GM19025 (cell line): ENCODE measurements around the gene CDC42.
"Not testable (repeated sequence)": the region's sequence is repeated elsewhere in the genome, so short reads cannot be mapped to it uniquely, and the experiment has no call there.

ENCODE experiments used
- ATAC-seq: cut with Tn5 transposase; IDR thresholded peaks from one replicate; pipeline ENCODE4 v1.9.1; 2021; ENCODE audit warnings: mild to moderate bottlenecking, low read depth, moderate library complexity; ENCODE audit not compliant: unreplicated experiment

The CDC42 gene

DNA sequence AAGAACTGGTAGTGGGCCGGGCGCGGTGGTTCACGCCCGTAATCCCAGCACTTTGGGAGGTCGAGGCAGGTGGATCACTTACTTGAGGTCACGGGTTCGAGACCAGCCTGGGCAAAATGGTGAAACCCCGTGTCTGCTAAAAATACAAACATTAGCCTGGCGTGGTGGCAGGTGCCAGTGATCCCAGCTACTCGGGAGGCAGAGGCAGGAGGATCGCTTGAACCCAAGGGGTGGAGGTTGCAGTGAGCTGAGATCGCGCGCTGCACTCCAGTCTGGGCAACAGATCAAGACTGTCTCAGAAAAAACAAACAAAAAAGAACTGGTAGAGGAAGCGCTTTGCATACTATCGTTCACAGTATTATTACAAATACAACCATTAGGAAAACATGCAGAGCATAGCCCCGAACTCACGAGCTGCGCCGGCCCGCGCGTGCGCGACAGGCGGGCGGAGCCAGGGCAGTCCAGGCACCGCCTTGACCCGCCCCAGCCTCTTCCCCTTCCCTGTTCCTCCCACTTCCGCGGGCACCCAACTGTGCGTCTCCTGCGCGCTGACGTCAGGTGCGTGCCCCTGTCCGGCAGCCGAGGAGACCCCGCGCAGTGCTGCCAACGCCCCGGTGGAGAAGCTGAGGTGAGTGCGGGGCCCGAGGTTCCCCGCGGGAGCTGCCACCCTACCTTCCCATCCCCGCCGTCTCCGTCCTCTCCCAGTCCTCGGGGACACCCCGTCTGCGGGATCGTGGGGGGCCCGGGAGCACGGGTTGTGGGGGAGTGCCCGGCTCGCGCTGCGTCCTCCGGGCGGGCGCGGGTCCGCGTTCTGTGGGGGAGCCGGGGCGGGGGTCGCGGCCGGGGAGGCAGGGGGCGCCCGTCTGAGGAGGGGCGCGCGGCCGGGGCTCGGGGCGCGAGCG is at the start of gene CDC42:
CDC42 (plus strand) TSS at position 595 of the 902 bp plus-strand sequence. CDS start 25,770 bp downstream, outside the sequence.
- ATAC-seq = peak; percentile 78

DNA sequence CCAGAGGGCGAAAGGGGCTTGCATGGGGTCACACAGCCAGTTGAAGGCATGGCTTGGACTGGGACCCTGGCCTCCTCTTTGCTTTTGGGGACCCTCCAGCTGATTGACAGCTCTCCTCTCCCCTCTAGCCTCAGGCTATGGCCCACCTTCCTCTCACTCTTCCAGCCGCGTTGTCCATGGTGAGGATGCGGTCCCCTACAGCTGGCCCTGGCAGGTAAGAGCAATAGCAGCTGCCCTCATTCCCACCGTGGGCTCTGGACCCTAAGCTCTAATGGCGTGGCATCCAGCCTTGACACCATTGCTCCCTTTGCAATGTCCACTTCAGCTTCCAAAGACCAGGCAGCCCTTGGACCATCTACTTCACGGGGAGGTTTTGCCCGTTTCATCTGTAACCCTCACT is 49.6 kb upstream of the CDC42 start:
- ATAC-seq = not testable (repeated sequence)

DNA sequence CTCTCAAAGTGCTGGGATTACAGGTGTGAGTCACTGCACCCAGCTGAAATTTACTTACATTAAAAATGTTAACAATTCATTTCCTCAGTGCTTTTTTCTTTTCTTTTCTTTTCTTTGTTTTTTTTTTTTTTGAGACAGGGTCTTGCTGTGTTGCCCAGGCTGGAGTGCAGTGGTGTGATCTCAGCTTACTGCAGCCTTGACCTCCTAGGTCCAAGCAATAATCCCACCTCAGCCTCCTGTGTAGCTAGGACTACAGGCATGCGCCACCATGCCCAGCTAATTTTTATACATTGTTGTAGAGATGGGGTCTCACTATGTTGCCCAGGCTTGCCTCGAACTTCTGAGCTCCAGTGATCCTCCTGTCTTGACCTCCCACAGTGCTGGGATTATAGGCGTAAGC is 48.5 kb upstream of the CDC42 start:
- ATAC-seq = not testable (repeated sequence)

DNA sequence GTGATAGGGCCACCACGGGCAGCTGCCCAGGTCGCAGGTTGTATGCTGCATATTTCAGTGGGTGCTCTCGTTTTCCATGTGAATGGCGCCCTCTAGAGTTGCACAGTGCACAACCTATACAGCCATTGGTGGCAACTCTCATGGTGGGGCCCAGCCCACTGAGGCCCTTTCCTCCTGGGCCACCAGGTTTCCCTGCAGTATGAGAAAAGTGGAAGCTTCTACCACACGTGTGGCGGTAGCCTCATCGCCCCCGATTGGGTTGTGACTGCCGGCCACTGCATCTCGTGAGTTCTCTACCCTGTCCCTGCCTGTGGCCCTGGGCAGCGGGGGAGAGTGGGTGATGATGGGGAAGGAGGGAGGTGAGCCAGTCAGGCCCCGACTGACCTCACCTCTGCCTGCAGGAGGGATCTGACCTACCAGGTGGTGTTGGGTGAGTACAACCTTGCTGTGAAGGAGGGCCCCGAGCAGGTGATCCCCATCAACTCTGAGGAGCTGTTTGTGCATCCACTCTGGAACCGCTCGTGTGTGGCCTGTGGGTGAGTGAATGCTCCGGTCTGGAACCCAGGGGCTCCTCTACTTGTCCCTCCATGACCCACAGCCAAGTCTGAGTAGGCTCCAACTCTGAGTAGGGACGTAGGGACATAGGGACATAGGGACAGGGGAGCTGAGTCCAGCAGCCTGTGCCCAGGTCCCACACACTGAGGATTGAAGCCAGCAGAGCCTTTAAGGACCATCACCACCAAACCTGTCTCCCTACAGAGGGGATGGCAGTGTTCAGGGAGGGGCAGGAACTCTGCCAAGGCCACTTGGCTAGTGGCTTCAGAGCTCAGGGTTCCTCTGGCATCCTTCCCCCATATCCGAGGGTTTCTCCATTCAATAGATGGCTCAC is 47.0 kb upstream of the CDC42 start:
- ATAC-seq = not testable (repeated sequence)

DNA sequence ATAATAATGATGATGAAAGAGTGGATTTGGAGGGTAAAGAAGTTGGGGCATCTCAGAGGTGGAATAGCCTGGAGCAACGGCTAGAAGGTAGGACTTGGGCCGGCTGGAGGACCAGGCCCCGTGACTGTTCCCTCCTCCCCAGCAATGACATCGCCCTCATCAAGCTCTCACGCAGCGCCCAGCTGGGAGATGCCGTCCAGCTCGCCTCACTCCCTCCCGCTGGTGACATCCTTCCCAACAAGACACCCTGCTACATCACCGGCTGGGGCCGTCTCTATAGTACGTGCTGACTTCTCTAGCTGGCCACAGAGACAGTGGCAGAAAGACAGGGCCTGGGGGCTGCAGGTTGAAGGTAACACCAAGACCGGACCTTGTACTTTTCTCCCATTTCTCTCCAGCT is 45.8 kb upstream of the CDC42 start:
- not testable (repeated sequence) for ATAC-seq

DNA sequence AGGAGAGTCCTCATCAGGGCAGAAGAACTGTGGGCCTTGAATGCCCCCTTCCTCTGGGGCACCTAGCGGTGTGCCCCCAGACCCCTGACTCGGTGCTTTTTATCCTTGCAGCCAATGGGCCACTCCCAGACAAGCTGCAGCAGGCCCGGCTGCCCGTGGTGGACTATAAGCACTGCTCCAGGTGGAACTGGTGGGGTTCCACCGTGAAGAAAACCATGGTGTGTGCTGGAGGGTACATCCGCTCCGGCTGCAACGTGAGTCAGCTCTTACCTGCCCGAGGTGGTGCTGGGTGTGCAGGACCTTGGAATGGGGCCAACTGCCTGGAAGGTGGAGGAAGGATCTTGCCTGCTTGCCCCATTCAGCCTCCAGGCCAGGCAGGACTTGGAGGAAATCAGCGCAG is 45.2 kb upstream of the CDC42 start:
- ATAC-seq = not testable (repeated sequence)

DNA sequence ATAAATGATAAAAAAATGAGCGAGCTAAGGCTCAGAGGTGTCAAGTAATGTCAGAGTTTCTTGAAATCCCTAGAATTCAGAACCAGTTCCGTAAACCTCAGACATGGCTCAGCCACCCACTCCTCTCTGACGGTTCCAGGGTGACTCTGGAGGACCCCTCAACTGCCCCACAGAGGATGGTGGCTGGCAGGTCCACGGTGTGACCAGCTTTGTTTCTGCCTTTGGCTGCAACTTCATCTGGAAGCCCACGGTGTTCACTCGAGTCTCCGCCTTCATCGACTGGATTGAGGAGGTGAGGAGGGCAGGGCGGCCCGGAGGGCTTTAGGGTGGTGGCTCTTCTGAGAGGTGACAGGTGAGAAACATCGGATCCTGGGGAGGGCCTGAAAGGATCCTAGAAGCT is 42.9 kb upstream of the CDC42 start:
- not testable (repeated sequence) for ATAC-seq

DNA sequence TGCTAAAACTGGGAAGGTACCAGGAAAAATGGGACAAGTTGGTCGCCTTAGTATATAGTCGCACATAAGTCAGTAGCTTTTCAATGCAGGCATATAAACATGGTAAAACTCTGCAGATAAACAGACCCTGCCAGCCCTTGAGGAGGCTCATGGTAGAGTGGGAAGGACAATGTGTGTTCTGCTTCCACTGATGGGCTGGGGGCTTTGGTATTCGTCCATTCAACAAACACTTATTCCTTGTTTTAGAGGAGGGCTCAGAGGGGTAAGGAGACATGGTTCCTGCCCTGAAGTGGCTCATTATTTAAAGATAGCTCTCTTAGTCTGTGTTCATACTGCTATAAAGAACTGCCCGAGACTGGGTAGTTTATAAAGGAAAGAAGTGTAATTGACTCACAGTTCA is 39.8 kb upstream of the CDC42 start:
- ATAC-seq = not testable (repeated sequence)

DNA sequence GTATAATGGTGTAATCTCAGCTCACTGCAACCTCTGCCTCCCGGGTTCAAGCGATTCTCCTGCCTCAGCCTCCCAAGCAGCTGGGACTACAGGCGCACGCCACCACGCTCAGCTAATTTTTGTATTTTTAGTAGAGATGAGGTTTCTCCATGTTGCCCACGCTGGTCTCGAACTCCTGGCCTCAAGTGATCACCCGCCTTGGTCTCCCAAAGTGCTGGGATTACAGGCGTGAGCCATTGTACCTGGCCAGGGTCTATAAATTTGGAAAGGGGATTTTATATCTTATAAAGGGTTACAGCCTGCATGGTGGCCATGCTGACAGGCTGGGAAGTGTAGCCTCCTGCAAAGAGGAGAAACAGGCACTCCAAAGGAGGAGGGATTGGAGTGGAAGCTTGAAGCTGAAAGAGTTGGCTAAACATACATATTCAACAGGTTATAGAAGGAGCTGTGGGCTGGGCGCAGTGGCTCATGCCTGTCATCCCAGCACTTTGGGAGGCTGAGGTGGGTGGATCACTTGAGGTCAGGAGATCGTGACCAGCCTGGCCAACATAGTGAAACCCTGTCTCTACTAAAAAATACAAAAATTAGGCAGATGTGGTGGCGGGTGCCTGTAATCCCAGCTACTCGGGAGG is 37.8 kb upstream of the CDC42 start:
- ATAC-seq = not testable (repeated sequence)

DNA sequence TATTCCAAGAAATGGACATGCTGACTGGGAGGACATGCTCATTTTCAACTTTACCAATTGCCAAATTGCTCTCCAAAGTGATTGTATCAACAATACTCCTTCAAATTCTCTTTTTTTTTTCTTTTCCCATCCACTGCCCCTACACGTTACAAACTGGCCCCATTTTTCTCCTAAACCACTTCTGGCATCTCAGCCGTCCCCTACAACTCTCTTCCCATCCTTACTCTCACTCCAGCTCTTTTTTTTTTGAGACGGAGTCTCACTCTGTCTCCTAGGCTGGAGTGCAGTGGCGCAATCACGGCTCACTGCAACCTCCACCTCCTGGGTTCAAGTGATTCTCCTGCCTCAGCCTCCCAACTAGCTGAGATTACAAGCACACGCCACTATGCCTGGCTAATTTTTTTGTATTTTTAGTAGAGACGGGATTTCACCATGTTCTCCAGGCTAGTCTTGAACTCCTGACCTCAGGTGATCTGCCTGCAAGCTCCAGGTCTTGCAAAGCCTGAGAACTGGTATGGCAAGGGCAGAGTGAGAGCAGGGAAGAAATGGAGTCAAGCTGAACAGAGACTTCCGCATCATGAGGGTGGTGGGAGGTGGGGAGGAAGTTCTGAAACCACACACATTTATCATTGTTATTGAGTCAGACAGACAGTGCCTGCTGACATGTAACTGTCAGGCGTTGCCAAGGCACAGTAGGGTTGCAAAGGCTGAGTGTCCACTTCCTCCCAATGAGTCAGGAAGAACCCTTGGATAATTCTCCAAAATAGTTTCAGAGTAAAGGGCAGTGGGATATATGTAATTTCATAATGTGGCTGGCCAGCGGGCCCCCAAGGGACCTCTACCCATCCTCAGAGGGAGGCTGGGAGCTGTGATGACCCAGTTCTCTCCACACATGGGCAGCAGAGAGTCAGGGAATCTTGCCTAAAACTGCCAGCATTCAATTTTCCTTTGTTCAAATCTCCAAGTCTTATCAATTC is 33.6 kb upstream of the CDC42 start:
- no peak for ATAC-seq

DNA sequence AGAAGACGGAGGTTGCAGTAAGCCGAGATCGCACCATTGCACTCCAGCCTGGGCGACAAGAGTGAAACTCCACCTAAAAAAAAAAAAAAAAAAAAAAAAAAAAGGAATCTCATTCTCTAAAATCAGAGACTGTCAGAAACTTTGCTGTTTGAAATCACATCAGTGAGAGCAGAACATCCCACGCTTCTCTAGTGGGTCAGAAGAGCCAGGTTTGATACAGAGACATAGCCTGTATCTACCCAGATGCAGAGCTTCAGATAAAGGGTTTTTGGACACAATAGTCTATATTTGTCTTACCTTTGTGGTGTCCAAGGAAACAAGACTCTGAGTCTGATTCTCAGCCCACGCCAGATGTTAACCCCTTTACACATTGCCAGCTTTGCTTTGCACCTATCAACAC is 31.4 kb upstream of the CDC42 start:
- ATAC-seq = no peak

DNA sequence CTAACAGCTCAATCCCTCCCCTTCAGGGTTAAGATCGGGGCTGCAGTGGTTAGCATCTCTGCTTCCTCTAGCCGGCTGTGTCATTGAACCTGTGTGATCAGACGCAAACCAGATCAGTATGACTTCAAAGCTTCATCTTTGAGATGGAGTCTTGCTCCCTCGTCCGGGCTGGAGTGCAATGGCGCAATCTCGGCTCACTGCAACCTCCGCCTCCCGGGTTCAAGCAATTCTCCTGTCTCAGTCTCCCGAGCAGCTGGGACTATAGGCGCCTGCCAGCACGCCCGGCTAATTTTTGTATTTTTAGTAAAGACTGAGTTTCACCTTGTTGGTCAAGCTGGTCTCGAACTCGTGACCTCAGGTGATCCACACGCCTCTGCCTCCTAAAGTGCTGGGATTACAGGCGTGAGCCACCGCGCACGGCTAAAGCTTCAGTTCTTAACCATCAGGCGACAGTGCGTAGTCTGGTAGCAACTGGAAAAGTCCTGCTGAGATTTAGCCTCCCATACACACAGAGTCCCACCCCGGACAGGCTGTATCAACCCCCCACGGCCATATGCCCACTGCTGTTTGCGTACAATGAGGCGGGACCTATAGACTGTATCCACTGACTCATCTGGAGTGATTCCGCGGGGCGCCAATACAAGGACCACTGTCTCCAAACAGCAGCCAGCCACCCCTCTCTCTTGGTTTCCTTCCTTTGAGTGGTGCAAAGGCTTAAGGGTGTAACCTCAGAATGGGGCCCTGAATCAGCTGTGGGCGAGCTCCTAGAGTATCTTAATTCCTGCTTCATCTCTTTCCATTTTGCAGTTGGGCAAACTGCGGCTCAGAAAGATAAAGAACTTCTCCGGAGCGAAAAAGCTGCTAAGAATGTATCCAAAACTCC is 27.8 kb upstream of the CDC42 start:
- ATAC-seq = peak; percentile 35

DNA sequence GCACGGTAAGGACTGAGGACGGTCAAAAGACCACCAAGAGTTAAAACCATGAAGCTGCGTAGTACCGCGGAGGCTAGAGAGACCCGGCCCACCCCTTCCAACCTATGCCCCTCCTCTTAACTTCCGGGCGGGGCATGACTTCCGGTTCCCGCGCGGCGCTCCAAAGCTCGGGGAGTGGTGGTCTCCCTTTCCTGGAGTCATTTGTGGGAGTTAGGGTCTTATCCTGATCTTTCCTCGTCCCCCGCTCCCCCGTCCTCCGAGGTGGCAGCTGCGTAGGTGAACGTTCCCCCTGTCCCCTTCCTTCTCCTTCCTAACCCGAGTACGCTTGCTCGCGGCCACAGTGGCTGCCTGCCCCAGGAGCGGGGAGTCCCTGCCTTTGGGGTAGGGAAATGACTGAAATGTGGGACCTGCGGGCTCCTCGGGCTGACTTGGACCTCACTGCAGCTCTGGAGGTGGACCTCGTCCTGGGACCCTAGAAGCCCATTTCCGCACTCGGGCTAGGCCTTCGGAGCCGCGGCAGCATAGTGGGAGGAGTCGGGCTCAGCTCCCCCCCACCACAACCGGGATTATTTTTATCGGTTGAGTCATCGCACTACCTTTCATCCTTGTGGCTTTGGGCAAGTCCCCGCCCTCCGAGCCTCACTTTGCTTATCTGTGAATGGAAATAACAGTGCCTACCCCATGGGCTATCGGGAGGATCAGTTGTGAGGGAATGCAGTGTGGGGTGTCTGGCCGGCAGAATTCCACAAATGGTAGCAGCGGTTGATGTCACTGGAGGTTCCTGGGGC is 26.9 kb upstream of the CDC42 start:
- peak; percentile 54 for ATAC-seq

DNA sequence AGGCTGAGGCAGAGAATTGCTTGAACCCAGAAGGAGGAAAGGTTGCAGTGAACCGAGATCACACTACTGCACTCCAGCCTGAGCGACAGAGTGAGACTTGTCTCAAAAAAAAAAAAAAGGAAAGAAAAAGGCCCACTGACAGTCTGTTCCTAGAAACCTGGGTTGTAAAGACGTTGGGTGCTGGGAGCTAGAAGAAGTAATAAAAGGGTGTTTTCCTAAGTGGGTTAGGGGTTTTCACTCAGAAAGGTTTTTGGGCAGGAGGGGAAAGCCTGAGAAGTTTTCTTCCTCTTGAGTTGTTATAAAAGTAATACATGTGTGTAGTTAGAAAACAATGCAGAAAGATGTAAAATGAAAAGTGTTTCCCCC is 25.6 kb upstream of the CDC42 start:
- no peak for ATAC-seq

DNA sequence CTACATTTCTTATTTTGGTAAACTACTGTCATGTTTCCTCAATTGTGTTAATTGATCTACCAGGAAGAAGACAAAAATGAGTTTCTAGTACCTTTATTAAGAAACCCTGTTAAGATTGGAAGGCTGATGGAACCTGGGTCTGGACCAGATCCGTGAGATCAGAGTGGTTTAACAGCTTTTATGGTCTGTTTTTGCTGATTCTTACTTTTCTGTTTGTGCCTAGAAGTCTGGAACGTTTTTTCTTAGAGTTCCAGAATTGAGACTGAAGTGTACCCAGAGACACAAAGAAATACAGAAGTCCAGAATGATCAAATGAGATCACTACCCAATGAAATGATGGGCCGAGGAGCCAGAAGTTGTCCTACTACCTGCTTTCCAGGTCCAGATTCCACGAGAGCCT is 22.5 kb upstream of the CDC42 start:
- no peak for ATAC-seq

DNA sequence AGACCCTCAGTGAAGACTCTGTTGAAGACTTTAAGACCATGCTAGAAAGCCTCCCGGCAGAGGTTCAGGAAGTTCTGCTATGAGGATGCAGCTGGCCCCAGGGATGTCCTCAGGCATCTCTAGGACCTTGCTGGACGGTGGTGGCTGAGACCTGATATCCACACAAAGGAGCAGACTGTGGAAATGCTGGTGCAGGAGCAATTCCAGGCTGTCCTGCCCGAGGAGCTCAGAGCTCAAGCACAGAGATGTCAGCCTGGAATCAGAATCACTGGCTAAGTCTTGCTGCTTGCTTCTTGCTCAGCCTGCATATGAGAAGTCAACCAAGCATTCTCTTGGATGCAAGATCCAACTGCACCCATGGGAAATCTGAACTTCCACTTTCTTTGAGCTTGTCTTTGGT is 22.0 kb upstream of the CDC42 start:
- no peak for ATAC-seq

DNA sequence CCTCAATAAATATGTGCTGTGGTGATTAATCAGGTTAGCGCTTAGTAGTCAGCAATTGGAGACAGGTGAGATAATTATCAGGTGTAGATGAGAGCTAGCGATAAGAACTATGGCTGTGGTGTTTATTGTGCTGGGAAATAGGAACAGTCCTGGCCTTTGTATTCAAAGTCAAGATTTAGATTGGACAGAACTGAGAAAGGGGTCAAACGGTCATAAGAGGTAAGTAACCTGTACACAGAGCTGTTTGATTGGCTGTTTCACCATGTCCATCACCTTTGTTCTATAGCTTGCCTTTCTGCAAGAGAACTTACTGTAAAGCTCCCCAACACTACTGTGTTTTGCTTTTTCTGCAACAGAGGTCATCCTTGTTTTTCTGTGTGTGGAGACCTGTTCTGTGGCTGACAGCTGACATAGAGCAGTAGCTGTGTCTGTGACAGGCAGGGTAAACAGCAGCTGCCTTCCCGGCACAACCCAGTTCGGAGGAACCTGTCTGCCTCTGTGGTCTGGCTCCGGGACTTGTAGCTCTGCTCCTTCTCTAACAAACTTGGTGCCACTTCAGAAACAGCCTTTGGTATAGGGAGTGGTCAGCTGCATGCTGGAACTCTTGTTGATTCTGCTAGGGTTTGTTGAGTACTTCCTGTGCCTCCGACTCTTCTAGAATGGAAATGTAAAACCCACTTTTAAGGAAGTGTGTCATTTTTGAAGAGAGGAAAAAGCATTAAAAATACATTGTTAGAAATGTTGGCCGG is 21.1 kb upstream of the CDC42 start:
- ATAC-seq = no peak
